HEK293 (cell line): ENCODE data around the gene SLC5A9.

ENCODE experiments used
- CTCF ChIA-PET: fragments of 350-600 bp; formaldehyde crosslinking; extraction: SDS; loops from one replicate; lab custom pipeline; 2021; ENCODE audit warnings: antibody characterized with exemption; lab: Yijun Ruan, JAX
- POLR2A ChIA-PET: fragments of 300-600 bp; formaldehyde crosslinking; extraction: SDS; loops from one replicate; lab custom pipeline; 2020; ENCODE audit warnings: antibody characterized with exemption, inconsistent platforms; lab: Yijun Ruan, JAX
- H3K27ac ChIP-seq: fragments of 200-500 bp; sonication (Bioruptor generic); 2 replicates; pipeline ENCODE4 v1.5.1; 2014; ENCODE audit warnings: low read depth, low read length, control low read depth, inconsistent platforms; ENCODE audit errors: extremely low read depth
- H3K36me3 ChIP-seq, 2 experiments: fragments of 200-500 bp in 1 of 2; sonication (Bioruptor generic) in 1 of 2; 1 replicate in 1 of 2; 2 replicates in 1 of 2; pipeline ENCODE4 v1.5.1; 2014 to 2017; ENCODE audit warnings: inconsistent platforms in 2 of 2, low read length in 2 of 2; ENCODE audit not compliant: control insufficient read depth in 2 of 2, insufficient read depth in 1 of 2
- H3K4me1 ChIP-seq: fragments of 200-500 bp; sonication (Bioruptor generic); 2 replicates; pipeline ENCODE4 v1.5.1; 2014; ENCODE audit warnings: mild to moderate bottlenecking, low read length, inconsistent platforms; ENCODE audit not compliant: control insufficient read depth, insufficient read depth
- H3K4me3 ChIP-seq: 2 replicates; pipeline ENCODE4 v1.5.1; 2011; ENCODE audit warnings: low read depth, mild to moderate bottlenecking, control low read depth, low read length, moderate library complexity
- H3K9me3 ChIP-seq: fragments of 200-500 bp; sonication (Bioruptor generic); 2 replicates; pipeline ENCODE4 v1.5.1; 2014; ENCODE audit warnings: low read depth, low read length, inconsistent platforms; ENCODE audit not compliant: control insufficient read depth, insufficient read depth
- FEZF1 ChIP-seq: fragments of 450-650 bp; formaldehyde crosslinking; IDR thresholded peaks from 2 replicates; pipeline ENCODE4 v1.5.1; 2016; ENCODE audit warnings: missing biosample characterization, missing genetic modification characterization
- IKZF3 ChIP-seq: fragments of 450-650 bp; IDR thresholded peaks from 2 replicates; pipeline ENCODE4 v1.5.0; 2018; ENCODE audit warnings: missing biosample characterization, mild to moderate bottlenecking, missing genetic modification characterization, moderate library complexity
- KLF9 ChIP-seq: fragments of 450-650 bp; formaldehyde crosslinking; IDR thresholded peaks from 2 replicates; pipeline ENCODE4 v1.5.1; 2016; ENCODE audit warnings: missing biosample characterization, missing genetic modification characterization, low read depth
- SP3 ChIP-seq: fragments of 450-650 bp; formaldehyde crosslinking; IDR thresholded peaks from 2 replicates; pipeline ENCODE4 v1.5.1; 2016; ENCODE audit warnings: missing biosample characterization, missing genetic modification characterization
- TCF7L2 ChIP-seq: IDR thresholded peaks from 2 replicates; pipeline ENCODE4 v1.6.1; 2011; ENCODE audit warnings: low read depth, mild to moderate bottlenecking, inconsistent platforms, low read length, moderate library complexity, borderline replicate concordance
- WT1 ChIP-seq: fragments of 450-650 bp; formaldehyde crosslinking; IDR thresholded peaks from 2 replicates; pipeline ENCODE4 v1.5.1; 2016; ENCODE audit warnings: missing biosample characterization, missing genetic modification characterization
- ZBTB8A ChIP-seq: fragments of 450-650 bp; formaldehyde crosslinking; IDR thresholded peaks from 2 replicates; pipeline ENCODE4 v1.5.1; 2016; ENCODE audit warnings: missing biosample characterization, missing genetic modification characterization
- ZFP3 ChIP-seq: fragments of 450-650 bp; formaldehyde crosslinking; IDR thresholded peaks from 2 replicates; pipeline ENCODE4 v1.5.1; 2016; ENCODE audit warnings: low read depth, missing biosample characterization, missing genetic modification characterization
- ZNF121 ChIP-seq: fragments of 450-650 bp; formaldehyde crosslinking; IDR thresholded peaks from 2 replicates; pipeline ENCODE4 v1.5.1; 2016; ENCODE audit warnings: missing biosample characterization, missing genetic modification characterization
- ZNF335 ChIP-seq: fragments of 450-650 bp; formaldehyde crosslinking; conservative IDR thresholded peaks from 2 replicates; pipeline ENCODE4 v1.5.1; 2016; ENCODE audit warnings: missing biosample characterization, missing genetic modification characterization
- ZNF560 ChIP-seq: fragments of 450-650 bp; formaldehyde crosslinking; IDR thresholded peaks from 2 replicates; pipeline ENCODE4 v1.5.1; 2017; ENCODE audit warnings: missing biosample characterization, missing genetic modification characterization, borderline replicate concordance
- ZNF561 ChIP-seq: fragments of 450-650 bp; IDR thresholded peaks from 2 replicates; pipeline ENCODE4 v1.5.1; 2018; ENCODE audit warnings: missing biosample characterization, missing genetic modification characterization, borderline replicate concordance
- ZNF629 ChIP-seq: fragments of 450-650 bp; formaldehyde crosslinking; IDR thresholded peaks from 2 replicates; pipeline ENCODE4 v1.5.1; 2017; ENCODE audit warnings: missing biosample characterization, missing genetic modification characterization
- ZSCAN23 ChIP-seq: fragments of 450-650 bp; formaldehyde crosslinking; IDR thresholded peaks from 2 replicates; pipeline ENCODE4 v1.5.1; 2016; ENCODE audit warnings: missing biosample characterization, missing genetic modification characterization
- TF ChIP-seq, protein P1 (sequence below): fragments of 450-650 bp; formaldehyde crosslinking; optimal IDR thresholded peaks from 2 replicates; pipeline ENCODE3; 2016; ENCODE audit warnings: missing biosample characterization, mild to moderate bottlenecking, missing genetic modification characterization
- TF ChIP-seq, protein P2 (sequence below): fragments of 450-650 bp; formaldehyde crosslinking; IDR thresholded peaks from 2 replicates; pipeline ENCODE4 v1.5.1; 2017; ENCODE audit warnings: missing biosample characterization, missing genetic modification characterization
- TF ChIP-seq, protein P3 (sequence below): fragments of 450-650 bp; formaldehyde crosslinking; IDR thresholded peaks from 2 replicates; pipeline ENCODE4 v1.5.1; 2016; ENCODE audit warnings: missing biosample characterization, missing genetic modification characterization
- TF ChIP-seq, protein P4 (sequence below): fragments of 450-650 bp; formaldehyde crosslinking; IDR thresholded peaks from 2 replicates; pipeline ENCODE4 v1.5.1; 2016; ENCODE audit warnings: missing biosample characterization, missing genetic modification characterization
- TF ChIP-seq, protein P5 (sequence below): fragments of 450-650 bp; formaldehyde crosslinking; conservative IDR thresholded peaks from 2 replicates; pipeline ENCODE4 v1.5.1; 2016; ENCODE audit warnings: low read depth, missing biosample characterization, missing genetic modification characterization

The SLC5A9 gene

DNA sequence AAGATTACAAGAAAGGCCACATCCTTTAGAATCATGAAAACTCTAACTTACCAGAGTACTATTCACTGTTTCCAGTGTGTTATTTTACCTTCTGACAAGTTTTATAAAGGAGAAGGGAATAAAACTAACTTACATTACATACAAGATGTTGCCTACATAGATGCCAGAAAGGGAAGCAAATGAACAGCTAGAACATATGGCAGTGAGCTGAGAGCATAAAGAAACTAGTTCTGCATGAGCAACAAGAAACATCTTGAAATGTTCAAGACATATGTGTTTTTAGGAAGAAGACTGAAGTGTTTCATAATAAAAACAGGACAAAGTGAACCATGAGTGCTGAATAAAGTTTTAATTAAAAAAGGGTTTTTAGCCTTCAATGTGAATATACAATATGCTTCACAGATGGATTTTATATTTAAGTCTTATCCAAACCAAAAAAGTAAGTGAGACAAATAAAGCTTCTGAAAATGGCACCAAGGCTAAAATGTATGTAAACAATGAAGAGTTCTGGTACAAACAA lies 39.4 kb downstream of the SLC5A9 start:
- H3K36me3 ChIP-seq: no peaks in the 10 kb centered on the region
- CTCF ChIA-PET: no interaction called here
- POLR2A ChIA-PET: no interaction called here
- no peaks in the 10 kb centered on the region; the same call in 1 of the 2 replicates for H3K9me3 ChIP-seq
- no peak overlapping the region for H3K4me3 ChIP-seq
- no peak for TF ChIP-seq ZNF335 (tag by site-specific recombination)
- TF ChIP-seq SP3: no peak
- TF ChIP-seq ZNF629: no peak
- TF ChIP-seq WT1 (tag by site-specific recombination): no peak
- TF ChIP-seq ZFP3 (tag by site-specific recombination): no peak
- TF ChIP-seq, protein P1, sequence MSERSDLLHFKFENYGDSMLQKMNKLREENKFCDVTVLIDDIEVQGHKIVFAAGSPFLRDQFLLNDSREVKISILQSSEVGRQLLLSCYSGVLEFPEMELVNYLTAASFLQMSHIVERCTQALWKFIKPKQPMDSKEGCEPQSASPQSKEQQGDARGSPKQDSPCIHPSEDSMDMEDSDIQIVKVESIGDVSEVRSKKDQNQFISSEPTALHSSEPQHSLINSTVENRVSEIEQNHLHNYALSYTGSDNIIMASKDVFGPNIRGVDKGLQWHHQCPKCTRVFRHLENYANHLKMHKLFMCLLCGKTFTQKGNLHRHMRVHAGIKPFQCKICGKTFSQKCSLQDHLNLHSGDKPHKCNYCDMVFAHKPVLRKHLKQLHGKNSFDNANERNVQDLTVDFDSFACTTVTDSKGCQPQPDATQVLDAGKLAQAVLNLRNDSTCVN (tag by site-specific recombination): no peak
- no peak for TF ChIP-seq TCF7L2
- TF ChIP-seq, protein P2, sequence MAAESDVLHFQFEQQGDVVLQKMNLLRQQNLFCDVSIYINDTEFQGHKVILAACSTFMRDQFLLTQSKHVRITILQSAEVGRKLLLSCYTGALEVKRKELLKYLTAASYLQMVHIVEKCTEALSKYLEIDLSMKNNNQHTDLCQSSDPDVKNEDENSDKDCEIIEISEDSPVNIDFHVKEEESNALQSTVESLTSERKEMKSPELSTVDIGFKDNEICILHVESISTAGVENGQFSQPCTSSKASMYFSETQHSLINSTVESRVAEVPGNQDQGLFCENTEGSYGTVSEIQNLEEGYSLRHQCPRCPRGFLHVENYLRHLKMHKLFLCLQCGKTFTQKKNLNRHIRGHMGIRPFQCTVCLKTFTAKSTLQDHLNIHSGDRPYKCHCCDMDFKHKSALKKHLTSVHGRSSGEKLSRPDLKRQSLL (tag by site-specific recombination): no peak
- no peak for TF ChIP-seq FEZF1 (tag by site-specific recombination)
- H3K27ac ChIP-seq: no peak overlapping the region
- H3K4me1 ChIP-seq: no peaks in the 10 kb centered on the region

DNA sequence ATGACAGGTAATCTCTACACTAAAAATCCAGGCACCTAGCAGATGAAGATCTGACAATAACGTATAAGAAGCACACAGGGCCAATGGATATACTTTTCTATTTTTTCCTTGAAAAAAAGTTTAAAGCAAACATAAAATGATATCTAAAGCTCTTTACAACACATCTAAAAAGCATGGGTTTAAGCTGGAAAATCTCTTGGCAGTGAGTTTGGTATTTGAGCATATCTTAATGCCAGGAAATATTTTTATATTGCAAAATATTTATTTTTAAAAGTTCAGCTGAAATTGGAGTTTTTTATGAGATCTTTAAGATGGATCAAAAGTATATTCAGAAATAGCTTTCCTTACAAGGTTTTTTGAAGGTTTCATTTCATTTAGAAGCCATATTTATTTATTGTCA lies 40.5 kb downstream of the SLC5A9 start:
- Histone ChIP-seq H3K4me3 (no peak overlapping the region), H3K4me1 (no peaks in the 10 kb centered on the region), H3K9me3 (no peaks in the 10 kb centered on the region; the same call in 1 of the 2 replicates), H3K36me3 (no peaks in the 10 kb centered on the region), H3K27ac (no peak overlapping the region)
- ChIA-PET CTCF (interaction anchor here (0.6 kb wide), 1 partner anchor 206 kb away, joined by 4 read pairs; no protein-coding TSS in a partner anchor), POLR2A (no interaction called here)
- no peak for TF ChIP-seq IKZF3 (tag by site-specific recombination)

DNA sequence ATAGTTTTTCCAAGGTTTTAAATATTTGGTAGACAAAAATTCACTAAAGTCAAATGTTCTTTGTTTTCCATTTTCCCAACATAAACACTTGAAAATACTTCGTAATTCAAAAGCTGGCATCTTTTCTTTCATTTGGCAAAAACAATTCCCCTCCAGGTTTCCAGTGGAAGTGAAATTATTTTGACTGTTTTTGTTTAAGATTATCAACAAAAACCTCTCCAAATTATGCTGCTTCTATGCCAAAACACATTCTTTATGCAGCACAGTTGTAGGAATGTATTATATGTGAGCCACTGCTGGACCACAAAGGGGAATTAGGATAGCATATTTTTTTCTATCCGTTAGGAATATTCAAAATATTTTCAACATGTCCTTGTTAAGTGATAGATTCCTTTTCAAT lies 44.1 kb downstream of the SLC5A9 start:
- H3K9me3 ChIP-seq: no peaks in the 10 kb centered on the region
- ChIA-PET CTCF (interaction anchor here (0.9 kb wide), 1 partner anchor 231 kb away, joined by 4 read pairs; no protein-coding TSS in a partner anchor), POLR2A (no interaction called here)
- no peak overlapping the region for H3K27ac ChIP-seq
- H3K4me3 ChIP-seq: no peak overlapping the region
- H3K4me1 ChIP-seq: no peaks in the 10 kb centered on the region
- no peaks in the 10 kb centered on the region for H3K36me3 ChIP-seq
- no peak for TF ChIP-seq KLF9 (tag by site-specific recombination)
- TF ChIP-seq, protein P3, sequence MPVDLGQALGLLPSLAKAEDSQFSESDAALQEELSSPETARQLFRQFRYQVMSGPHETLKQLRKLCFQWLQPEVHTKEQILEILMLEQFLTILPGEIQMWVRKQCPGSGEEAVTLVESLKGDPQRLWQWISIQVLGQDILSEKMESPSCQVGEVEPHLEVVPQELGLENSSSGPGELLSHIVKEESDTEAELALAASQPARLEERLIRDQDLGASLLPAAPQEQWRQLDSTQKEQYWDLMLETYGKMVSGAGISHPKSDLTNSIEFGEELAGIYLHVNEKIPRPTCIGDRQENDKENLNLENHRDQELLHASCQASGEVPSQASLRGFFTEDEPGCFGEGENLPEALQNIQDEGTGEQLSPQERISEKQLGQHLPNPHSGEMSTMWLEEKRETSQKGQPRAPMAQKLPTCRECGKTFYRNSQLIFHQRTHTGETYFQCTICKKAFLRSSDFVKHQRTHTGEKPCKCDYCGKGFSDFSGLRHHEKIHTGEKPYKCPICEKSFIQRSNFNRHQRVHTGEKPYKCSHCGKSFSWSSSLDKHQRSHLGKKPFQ (tag by site-specific recombination): no peak
- TF ChIP-seq ZBTB8A (tag by site-specific recombination): no peak
- no peak for TF ChIP-seq ZNF560
- no peak for TF ChIP-seq ZSCAN23 (tag by site-specific recombination)
- TF ChIP-seq ZNF121 (tag by site-specific recombination): no peak
- TF ChIP-seq, protein P4, sequence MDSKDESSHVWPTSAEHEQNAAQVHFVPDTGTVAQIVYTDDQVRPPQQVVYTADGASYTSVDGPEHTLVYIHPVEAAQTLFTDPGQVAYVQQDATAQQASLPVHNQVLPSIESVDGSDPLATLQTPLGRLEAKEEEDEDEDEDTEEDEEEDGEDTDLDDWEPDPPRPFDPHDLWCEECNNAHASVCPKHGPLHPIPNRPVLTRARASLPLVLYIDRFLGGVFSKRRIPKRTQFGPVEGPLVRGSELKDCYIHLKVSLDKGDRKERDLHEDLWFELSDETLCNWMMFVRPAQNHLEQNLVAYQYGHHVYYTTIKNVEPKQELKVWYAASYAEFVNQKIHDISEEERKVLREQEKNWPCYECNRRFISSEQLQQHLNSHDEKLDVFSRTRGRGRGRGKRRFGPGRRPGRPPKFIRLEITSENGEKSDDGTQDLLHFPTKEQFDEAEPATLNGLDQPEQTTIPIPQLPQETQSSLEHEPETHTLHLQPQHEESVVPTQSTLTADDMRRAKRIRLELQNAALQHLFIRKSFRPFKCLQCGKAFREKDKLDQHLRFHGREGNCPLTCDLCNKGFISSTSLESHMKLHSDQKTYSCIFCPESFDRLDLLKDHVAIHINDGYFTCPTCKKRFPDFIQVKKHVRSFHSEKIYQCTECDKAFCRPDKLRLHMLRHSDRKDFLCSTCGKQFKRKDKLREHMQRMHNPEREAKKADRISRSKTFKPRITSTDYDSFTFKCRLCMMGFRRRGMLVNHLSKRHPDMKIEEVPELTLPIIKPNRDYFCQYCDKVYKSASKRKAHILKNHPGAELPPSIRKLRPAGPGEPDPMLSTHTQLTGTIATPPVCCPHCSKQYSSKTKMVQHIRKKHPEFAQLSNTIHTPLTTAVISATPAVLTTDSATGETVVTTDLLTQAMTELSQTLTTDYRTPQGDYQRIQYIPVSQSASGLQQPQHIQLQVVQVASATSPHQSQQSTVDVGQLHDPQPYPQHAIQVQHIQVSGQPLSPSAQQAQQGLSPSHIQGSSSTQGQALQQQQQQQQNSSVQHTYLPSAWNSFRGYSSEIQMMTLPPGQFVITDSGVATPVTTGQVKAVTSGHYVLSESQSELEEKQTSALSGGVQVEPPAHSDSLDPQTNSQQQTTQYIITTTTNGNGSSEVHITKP: no peak
- no peak for TF ChIP-seq ZNF561 (tag by site-specific recombination)
- TF ChIP-seq, protein P5, sequence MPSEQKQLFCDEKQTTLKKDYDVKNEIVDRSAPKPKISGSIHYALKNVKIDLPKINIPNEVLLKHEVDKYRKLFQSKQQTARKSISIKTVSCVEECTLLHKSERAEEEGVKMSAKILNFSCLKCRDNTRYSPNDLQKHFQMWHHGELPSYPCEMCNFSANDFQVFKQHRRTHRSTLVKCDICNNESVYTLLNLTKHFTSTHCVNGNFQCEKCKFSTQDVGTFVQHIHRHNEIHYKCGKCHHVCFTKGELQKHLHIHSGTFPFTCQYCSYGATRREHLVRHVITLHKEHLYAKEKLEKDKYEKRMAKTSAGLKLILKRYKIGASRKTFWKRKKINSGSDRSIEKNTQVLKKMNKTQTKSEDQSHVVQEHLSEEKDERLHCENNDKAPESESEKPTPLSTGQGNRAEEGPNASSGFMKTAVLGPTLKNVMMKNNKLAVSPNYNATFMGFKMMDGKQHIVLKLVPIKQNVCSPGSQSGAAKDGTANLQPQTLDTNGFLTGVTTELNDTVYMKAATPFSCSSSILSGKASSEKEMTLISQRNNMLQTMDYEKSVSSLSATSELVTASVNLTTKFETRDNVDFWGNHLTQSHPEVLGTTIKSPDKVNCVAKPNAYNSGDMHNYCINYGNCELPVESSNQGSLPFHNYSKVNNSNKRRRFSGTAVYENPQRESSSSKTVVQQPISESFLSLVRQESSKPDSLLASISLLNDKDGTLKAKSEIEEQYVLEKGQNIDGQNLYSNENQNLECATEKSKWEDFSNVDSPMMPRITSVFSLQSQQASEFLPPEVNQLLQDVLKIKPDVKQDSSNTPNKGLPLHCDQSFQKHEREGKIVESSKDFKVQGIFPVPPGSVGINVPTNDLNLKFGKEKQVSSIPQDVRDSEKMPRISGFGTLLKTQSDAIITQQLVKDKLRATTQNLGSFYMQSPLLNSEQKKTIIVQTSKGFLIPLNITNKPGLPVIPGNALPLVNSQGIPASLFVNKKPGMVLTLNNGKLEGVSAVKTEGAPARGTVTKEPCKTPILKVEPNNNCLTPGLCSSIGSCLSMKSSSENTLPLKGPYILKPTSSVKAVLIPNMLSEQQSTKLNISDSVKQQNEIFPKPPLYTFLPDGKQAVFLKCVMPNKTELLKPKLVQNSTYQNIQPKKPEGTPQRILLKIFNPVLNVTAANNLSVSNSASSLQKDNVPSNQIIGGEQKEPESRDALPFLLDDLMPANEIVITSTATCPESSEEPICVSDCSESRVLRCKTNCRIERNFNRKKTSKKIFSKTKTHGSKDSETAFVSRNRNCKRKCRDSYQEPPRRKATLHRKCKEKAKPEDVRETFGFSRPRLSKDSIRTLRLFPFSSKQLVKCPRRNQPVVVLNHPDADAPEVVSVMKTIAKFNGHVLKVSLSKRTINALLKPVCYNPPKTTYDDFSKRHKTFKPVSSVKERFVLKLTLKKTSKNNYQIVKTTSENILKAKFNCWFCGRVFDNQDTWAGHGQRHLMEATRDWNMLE (tag by site-specific recombination): no peak
